Sigmoid colon (tissue), 7 donors: ENCODE measurements around the gene MT1A. TPM values are rescaled to one million over a fixed set of nuclear protein-coding genes. Genes with fewer than 3 reads are reported as not detected.
A peak's percentile ranks its signal among the peaks of the same experiment; 100 is the strongest.
"Not testable (repeated sequence)": the region's sequence is repeated elsewhere in the genome, so short reads cannot be mapped to it uniquely, and the experiment has no call there.

Source experiments
- DNase-seq: peaks from one replicate; pipeline ENCODE4 v3.0.0-alpha.2; 2019
- H3K27ac ChIP-seq, 4 donors: fragments of 200-600 bp; sonication (generic); one replicate each; pipeline ENCODE4 v1.5.1; 2016 to 2019; ENCODE audit warnings: mild to moderate bottlenecking in 1 of 4
- H3K27me3 ChIP-seq, 3 donors: fragments of 200-600 bp; sonication (generic); one replicate each; pipeline ENCODE4 v1.5.1; 2019; ENCODE audit warnings: mild to moderate bottlenecking in 1 of 3
- H3K36me3 ChIP-seq, 4 donors: fragments of 200-600 bp; sonication (generic); one replicate each; pipeline ENCODE4 v1.5.1; 2016 to 2019
- H3K4me1 ChIP-seq, 4 donors: fragments of 200-600 bp; sonication (generic); one replicate each; pipeline ENCODE4 v1.5.1; 2017 to 2019
- H3K4me3 ChIP-seq, 4 donors: fragments of 200-600 bp; sonication (generic); one replicate each; pipeline ENCODE4 v1.5.1; 2017 to 2019; ENCODE audit warnings: mild to moderate bottlenecking in 2 of 4, moderate library complexity in 1 of 4
- H3K9me3 ChIP-seq, 4 donors: fragments of 200-600 bp in 3 of 4; sonication (generic) in 3 of 4; one replicate each; pipeline versions ENCODE4 v1.5.1 to v1.6.1; 2013 to 2019
- EP300 ChIP-seq, 4 donors: sonication (generic); formaldehyde crosslinking; IDR thresholded peaks; one replicate each; pipeline ENCODE4 v1.6.1; 2017; ENCODE audit warnings: antibody characterized with exemption in 4 of 4
- POLR2A ChIP-seq, 2 donors: fragments of 450-650 bp; IDR thresholded peaks; one replicate each; pipeline ENCODE4 v1.6.1; 2016; ENCODE audit warnings: antibody characterized with exemption in 2 of 2, mild to moderate bottlenecking in 2 of 2, moderate library complexity in 2 of 2
- POLR2AphosphoS5 ChIP-seq, 4 donors: sonication (generic); formaldehyde crosslinking; IDR thresholded peaks; one replicate each; pipeline ENCODE4 v1.6.1; 2017; ENCODE audit warnings: antibody characterized with exemption in 4 of 4
- WGBS, 2 donors: extraction: QIAGEN DNeasy Blood & Tissue Kit; methylation state at CpG; one replicate each; pipeline ENCODE4 v1.1.7; 2013; 5-methylcytosine and 5-hydroxymethylcytosine counted together
- intact Hi-C: fragments of 100-400 bp; cut with DNase I; formaldehyde crosslinking; loops from one replicate; pipeline ENCODE4 v1.15.1; 2023
- polyA plus RNA-seq, 3 donors: library from polyadenylated mRNA; stranded (reverse); fragments of 200-250 nt; gene quantifications; one replicate each; pipeline ENCODE4 v1.2.3, GENCODE V29; 2013
- total RNA-seq, 4 donors: library from RNA; depleted of rRNA; stranded (reverse); fragments of >200 nt; gene quantifications; one replicate each; pipeline ENCODE4 v1.1.0, GENCODE V29; 2016
- TF ChIP-seq, protein P1 (sequence below), 4 experiments: fragments of 450-650 bp in 3 of 4; fragments of 200-600 bp in 1 of 4; IDR thresholded peaks; one replicate each; pipeline ENCODE4 v1.5.1; 2016 to 2019; ENCODE audit warnings: antibody characterized with exemption in 4 of 4, mild to moderate bottlenecking in 3 of 4, moderate library complexity in 2 of 4
- donor health status: healthy with polysubstance abuse.
- donor health status: Bipolar disorder and iron deficiency.
- donor health status: healthy.

MT1A gene
- total and polyA plus RNA-seq, 7 donors, result 13.9 to 63.4 (median 30.3) TPM; not detected in 2

DNA sequence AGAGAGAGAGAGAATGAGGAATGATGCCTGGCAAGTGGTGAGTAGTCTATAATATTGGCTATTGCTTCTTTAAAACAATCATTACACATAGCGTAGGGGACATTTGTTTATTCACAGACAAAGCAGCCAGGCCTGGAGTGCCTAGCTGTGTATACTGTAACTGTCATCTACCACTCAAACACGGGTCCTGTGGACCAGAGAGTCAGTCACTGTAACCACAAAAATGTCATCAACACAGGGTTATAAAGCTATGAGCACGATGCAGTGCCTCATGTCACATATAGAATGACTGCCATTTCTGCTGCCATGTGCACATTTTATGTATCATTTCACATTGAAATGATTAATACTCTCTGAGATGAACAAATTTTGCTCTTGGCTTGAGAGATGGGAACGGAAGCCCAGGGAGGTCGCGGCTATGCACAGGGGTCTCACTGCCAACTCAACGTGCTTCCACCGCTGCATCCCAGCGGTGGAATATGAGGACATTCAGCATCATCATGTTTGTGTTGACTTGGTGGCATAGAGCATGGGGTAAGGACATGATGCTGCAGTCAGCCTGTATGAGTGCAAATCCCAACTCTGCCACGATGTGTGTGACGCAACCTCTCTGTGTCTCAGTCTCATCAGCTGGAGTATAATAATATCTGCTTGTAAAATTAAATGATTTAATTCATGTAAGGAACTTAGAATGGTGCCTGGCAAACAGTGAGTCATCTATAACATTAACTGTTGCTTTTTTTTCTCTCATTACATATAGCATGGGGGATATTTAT lies 34.5 kb downstream of the MT1A start:
- H3K36me3 ChIP-seq, result no peaks in the 10 kb centered on the region
- no peaks in the 10 kb centered on the region for H3K9me3 ChIP-seq
- WGBS, 2 donors, result 85 to 87% methylated on average over 11 of the region's 11 CpGs
- DNase-seq, result no peak
- intact Hi-C loops, result no loop called here
- peaks cover 0 to 24% (median 17%) of the 10 kb centered on the region in 4 donors for H3K4me1 ChIP-seq
- H3K27ac ChIP-seq, result no peak overlapping the region
- H3K27me3 ChIP-seq, result peaks cover 5 to 92% (median 54%) of the 10 kb centered on the region in 3 donors
- no peak overlapping the region for H3K4me3 ChIP-seq
- TF ChIP-seq, protein P1, sequence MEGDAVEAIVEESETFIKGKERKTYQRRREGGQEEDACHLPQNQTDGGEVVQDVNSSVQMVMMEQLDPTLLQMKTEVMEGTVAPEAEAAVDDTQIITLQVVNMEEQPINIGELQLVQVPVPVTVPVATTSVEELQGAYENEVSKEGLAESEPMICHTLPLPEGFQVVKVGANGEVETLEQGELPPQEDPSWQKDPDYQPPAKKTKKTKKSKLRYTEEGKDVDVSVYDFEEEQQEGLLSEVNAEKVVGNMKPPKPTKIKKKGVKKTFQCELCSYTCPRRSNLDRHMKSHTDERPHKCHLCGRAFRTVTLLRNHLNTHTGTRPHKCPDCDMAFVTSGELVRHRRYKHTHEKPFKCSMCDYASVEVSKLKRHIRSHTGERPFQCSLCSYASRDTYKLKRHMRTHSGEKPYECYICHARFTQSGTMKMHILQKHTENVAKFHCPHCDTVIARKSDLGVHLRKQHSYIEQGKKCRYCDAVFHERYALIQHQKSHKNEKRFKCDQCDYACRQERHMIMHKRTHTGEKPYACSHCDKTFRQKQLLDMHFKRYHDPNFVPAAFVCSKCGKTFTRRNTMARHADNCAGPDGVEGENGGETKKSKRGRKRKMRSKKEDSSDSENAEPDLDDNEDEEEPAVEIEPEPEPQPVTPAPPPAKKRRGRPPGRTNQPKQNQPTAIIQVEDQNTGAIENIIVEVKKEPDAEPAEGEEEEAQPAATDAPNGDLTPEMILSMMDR (IDR thresholded peaks at IDR 0.05), result no peak

- WGBS, 2 donors, result 36 to 40% methylated on average over 12 of the region's 12 CpGs
- no peak overlapping the region for H3K4me3 ChIP-seq
- H3K36me3 ChIP-seq, result no peaks in the 10 kb centered on the region
- no peak for DNase-seq
- peaks cover 5 to 82% (median 44%) of the 10 kb centered on the region in 3 donors for H3K27me3 ChIP-seq
- intact Hi-C loops, result loop anchor here (1.0 kb wide), 1 partner anchor 28 kb away; no protein-coding TSS in a partner anchor
- TF ChIP-seq POLR2AphosphoS5 (IDR thresholded peaks at IDR 0.05), result no peak
- TF ChIP-seq, protein P1 (IDR thresholded peaks at IDR 0.05), result peak in 3 of 4 experiments; percentile 44 to 57 (median 47)
- H3K9me3 ChIP-seq, result no peaks in the 10 kb centered on the region
- no peak overlapping the region for H3K27ac ChIP-seq
- peaks cover 0 to 19% (median 13%) of the 10 kb centered on the region in 4 donors for H3K4me1 ChIP-seq
Measured at GRCh38 chr16:56673921-56674320, 35.5 kb downstream of the MT1A start.

DNA sequence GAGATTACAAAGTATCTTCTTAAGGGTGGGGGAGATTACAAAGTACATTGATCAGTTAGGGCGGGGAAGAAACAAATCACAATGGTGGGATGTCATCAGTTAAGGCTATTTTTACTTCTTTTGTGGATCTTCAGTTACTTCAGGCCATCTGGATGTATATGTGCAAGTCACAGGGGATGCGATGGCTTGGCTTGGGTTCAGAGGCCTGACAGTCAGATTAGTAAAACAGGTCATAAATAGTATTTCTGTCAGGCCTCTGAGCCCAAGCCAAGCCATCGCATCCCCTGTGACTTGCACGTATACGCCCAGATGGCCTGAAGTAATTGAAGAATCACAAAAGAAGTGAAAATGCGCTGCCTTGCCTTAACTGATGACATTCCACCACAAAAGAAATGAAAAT lies 36.1 kb downstream of the MT1A start:
- intact Hi-C loops, result loop anchor here (1.0 kb wide), 1 partner anchor 28 kb away; no protein-coding TSS in a partner anchor
- H3K27ac ChIP-seq, H3K9me3 ChIP-seq, H3K36me3 ChIP-seq, H3K4me3 ChIP-seq, DNase-seq: not testable (repeated sequence)
- Histone ChIP-seq H3K4me1 (peaks cover 0 to 14% (median 11%) of the 10 kb centered on the region in 4 donors), H3K27me3 (peaks cover 5 to 76% (median 37%) of the 10 kb centered on the region in 3 donors)
- WGBS, 2 donors, result 88 to 94% methylated on average over 6 of the region's 6 CpGs

DNA sequence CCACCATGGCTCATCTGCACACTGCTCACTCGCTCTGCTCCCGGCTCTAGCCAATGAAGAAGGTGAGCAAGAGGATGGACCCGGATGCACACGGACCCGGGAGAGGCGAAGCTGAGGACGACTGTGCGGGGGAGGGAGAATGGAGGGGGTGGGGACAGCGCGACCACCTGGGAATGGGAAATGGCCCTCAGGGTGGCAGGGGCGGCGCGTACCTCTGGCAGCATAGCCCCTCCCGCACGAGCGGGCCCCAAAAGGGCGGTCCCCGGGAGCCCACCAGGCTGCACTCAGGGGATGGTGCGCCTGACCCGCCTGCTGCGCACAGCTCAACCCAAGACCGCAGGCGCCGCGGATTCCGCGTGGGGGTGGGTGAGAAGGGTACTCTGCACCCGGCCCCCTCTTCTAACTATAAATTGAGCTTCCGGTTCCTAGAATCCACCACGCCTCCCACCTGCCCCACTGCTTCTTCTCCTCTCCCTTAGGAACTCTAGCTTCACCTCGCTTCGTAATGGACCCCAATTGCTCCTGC lies 37.3 kb downstream of the MT1A start:
- intact Hi-C loops, result no loop called here
- peaks cover 0 to 11% (median 9%) of the 10 kb centered on the region in 4 donors for H3K4me1 ChIP-seq
- 3 to 8% methylated on average over 32 of the region's 32 CpGs for WGBS, 2 donors
- peak overlapping the region in 2 of 4 donors; percentile 1 to 5 for H3K4me3 ChIP-seq
- no peaks in the 10 kb centered on the region for H3K36me3 ChIP-seq
- DNase-seq, result no peak
- no peak overlapping the region for H3K27ac ChIP-seq
- TF ChIP-seq EP300 (IDR thresholded peaks at IDR 0.05), result no peak
- TF ChIP-seq POLR2AphosphoS5 (IDR thresholded peaks at IDR 0.05), result no peak
- TF ChIP-seq, protein P1 (IDR thresholded peaks at IDR 0.05), result no peak
- no peak for TF ChIP-seq POLR2A (IDR thresholded peaks at IDR 0.05)
- peaks cover 5 to 64% (median 26%) of the 10 kb centered on the region in 3 donors for H3K27me3 ChIP-seq
- no peaks in the 10 kb centered on the region for H3K9me3 ChIP-seq

DNA sequence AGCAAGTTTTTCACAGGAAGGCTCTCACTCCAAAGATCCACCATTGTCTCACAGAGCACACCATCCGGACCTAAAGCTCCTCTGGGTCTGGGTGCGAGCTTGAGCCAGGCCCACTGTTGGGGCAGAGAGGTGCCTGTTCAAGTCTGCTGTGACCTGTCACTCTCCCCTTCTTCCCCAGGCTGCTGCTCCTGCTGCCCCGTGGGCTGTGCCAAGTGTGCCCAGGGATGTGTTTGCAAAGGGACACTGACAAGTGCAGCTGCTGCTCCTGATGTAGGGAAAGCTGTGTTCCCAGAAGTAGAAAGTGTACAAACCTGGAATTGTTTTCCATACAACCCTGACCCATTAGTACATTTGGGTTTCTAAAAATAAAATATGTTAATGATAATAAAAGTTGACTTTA lies 39.0 kb downstream of the MT1A start:
- intact Hi-C loops, result no loop called here
- WGBS, 2 donors, result 72 to 80% methylated on average over 3 of the region's 3 CpGs

More for the DNA sequence above, 39.0 kb downstream of the MT1A start:
- H3K27me3 ChIP-seq, result peaks cover 5 to 48% (median 19%) of the 10 kb centered on the region in 3 donors
- no peak overlapping the region for H3K27ac ChIP-seq
- TF ChIP-seq EP300 (IDR thresholded peaks at IDR 0.05) (no peak), POLR2A (IDR thresholded peaks at IDR 0.05) (no peak), POLR2AphosphoS5 (IDR thresholded peaks at IDR 0.05) (no peak)
- TF ChIP-seq, protein P1 (IDR thresholded peaks at IDR 0.05), result no peak
- H3K36me3 ChIP-seq, result no peaks in the 10 kb centered on the region
- no peak overlapping the region for H3K4me3 ChIP-seq
- no peaks in the 10 kb centered on the region for H3K9me3 ChIP-seq
- no peak for DNase-seq
- H3K4me1 ChIP-seq, result peaks cover 0 to 16% (median 14%) of the 10 kb centered on the region in 4 donors
